Vagina (tissue), 2 donors: ENCODE measurements around the gene UBE2F.

Experiments used
- POLR2A ChIP-seq, 2 donors: fragments of 450-650 bp; IDR thresholded peaks; one replicate each; pipeline ENCODE4 v1.6.1; 2017; ENCODE audit warnings: antibody characterized with exemption in 2 of 2, mild to moderate bottlenecking in 2 of 2, moderate library complexity in 2 of 2
- POLR2AphosphoS5 ChIP-seq, 2 donors: sonication (generic); formaldehyde crosslinking; IDR thresholded peaks; one replicate each; pipeline ENCODE4 v1.9.0; 2017; ENCODE audit warnings: antibody characterized with exemption in 2 of 2, mild to moderate bottlenecking in 2 of 2, low read depth in 1 of 2; ENCODE audit not compliant: insufficient read depth in 1 of 2
- TF ChIP-seq, protein P1 (sequence below), 3 experiments: fragments of 450-650 bp in 2 of 3; fragments of 200-600 bp in 1 of 3; sonication (generic) in 1 of 3; IDR thresholded peaks; one replicate each; pipeline ENCODE4 v1.5.1; 2017 to 2019; ENCODE audit warnings: antibody characterized with exemption in 3 of 3, mild to moderate bottlenecking in 2 of 3, moderate library complexity in 2 of 3

DNA sequence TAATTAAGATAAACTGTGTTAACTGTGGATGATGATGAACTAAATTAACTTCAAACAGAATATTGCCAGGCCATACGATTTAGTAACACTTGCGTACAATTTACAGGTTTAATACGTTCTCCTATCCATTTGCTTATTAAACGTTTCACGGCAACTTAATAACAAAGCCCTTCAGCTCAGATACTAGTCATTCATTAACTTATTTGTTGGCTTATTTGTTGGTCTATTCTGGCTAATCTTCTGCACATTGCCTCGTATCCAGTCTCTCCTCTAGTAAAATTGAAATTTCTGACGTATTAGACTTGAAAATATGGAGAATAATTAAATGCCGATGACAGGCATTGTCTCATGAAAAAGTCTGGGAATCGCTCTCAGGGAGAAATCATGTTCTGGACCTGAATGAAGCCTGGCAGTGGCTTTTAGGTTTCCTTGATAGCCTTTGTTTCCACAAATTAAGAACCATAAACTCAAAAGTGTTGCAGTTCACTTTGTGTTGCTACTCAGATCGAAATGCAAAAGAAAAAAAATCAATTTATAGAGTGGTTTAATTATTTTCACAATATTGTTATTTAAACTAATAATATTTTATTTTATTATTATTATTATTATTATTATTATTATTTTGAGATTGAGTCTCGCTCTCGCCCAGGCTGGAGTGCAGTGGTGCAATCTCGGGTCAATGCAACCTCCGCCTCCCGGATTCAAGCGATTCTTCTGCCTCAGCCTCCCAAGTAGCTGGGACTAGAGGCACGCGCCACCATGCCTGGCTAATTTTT lies 98.4 kb downstream of the UBE2F start:
- TF ChIP-seq, protein P1, sequence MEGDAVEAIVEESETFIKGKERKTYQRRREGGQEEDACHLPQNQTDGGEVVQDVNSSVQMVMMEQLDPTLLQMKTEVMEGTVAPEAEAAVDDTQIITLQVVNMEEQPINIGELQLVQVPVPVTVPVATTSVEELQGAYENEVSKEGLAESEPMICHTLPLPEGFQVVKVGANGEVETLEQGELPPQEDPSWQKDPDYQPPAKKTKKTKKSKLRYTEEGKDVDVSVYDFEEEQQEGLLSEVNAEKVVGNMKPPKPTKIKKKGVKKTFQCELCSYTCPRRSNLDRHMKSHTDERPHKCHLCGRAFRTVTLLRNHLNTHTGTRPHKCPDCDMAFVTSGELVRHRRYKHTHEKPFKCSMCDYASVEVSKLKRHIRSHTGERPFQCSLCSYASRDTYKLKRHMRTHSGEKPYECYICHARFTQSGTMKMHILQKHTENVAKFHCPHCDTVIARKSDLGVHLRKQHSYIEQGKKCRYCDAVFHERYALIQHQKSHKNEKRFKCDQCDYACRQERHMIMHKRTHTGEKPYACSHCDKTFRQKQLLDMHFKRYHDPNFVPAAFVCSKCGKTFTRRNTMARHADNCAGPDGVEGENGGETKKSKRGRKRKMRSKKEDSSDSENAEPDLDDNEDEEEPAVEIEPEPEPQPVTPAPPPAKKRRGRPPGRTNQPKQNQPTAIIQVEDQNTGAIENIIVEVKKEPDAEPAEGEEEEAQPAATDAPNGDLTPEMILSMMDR (IDR thresholded peaks at IDR 0.05) = no peak
- no peak for TF ChIP-seq POLR2A (IDR thresholded peaks at IDR 0.05)
- no peak for TF ChIP-seq POLR2AphosphoS5 (IDR thresholded peaks at IDR 0.05; ENCODE audit: insufficient read depth in 1 of 2, low read depth in 1 of 2)
